PC-3 (cell line): ENCODE data around the gene ZNF479. TPM values are rescaled to one million over a fixed set of nuclear protein-coding genes. Genes with fewer than 3 reads are reported as not detected.
"Not testable (repeated sequence)": the region's sequence is repeated elsewhere in the genome, so short reads cannot be mapped to it uniquely, and the experiment has no call there.

ENCODE experiments used
- ATAC-seq: fragments of 200-7000 bp; cut with Tn5 transposase; 2 replicates; pipeline ENCODE4 v1.9.1; 2020; ENCODE audit warnings: mild to moderate bottlenecking, moderate library complexity
- Bru-seq: library from RNA; stranded (reverse); fragments of 400-500 nt; gene quantifications from one replicate; lab custom pipeline; 2021; lab: Mats Ljungman, UMichigan
- BruChase-seq, 2 experiments: library from RNA; stranded (reverse); fragments of 400-500 nt; gene quantifications; one replicate each; lab custom pipeline; 2021; lab: Mats Ljungman, UMichigan
- BruUV-seq: library from RNA; stranded (reverse); fragments of 400-500 nt; replicated peaks from 2 replicates; lab custom pipeline; 2021; lab: Mats Ljungman, UMichigan
- CTCF ChIA-PET: fragments of 300-600 bp; sonication (Branson Sonifier 250); formaldehyde crosslinking; loops from one replicate; lab custom pipeline; 2022; ENCODE audit warnings: antibody characterized with exemption; lab: Charles Lee
- POLR2A ChIA-PET: fragments of 300-600 bp; sonication (Branson Sonifier 250); formaldehyde crosslinking; loops from one replicate; lab custom pipeline; 2022; ENCODE audit warnings: antibody characterized with exemption; ENCODE audit not compliant: unreplicated experiment; lab: Charles Lee
- DNase-seq: peaks from one replicate; pipeline ENCODE4 v3.0.0-alpha.2; 2015
- H2AFZ ChIP-seq: fragments of 300-600 bp; sonication (generic); 2 replicates; pipeline ENCODE4 v1.6.0; 2016; ENCODE audit warnings: antibody characterized with exemption, low read length
- H3F3A ChIP-seq: fragments of 300-600 bp; sonication (generic); one replicate; pipeline ENCODE4 v1.6.0; 2017; ENCODE audit warnings: antibody characterized with exemption, low read length, control low read depth, mild to moderate bottlenecking; ENCODE audit not compliant: unreplicated experiment
- H3K27ac ChIP-seq: fragments of 300-600 bp; sonication (generic); 2 replicates; pipeline ENCODE4 v1.5.1; 2016; ENCODE audit warnings: mild to moderate bottlenecking, low read length
- H3K27me3 ChIP-seq: fragments of 300-600 bp; sonication (generic); 2 replicates; pipeline ENCODE4 v1.6.1; 2016; ENCODE audit warnings: low read length, mixed read lengths
- H3K36me3 ChIP-seq: fragments of 300-600 bp; sonication (generic); 2 replicates; pipeline ENCODE4 v1.6.1; 2016; ENCODE audit warnings: low read depth, mixed run types, low read length, mixed read lengths
- H3K4me1 ChIP-seq: fragments of 300-600 bp; sonication (generic); 2 replicates; pipeline ENCODE4 v1.5.1; 2016; ENCODE audit warnings: low read length; ENCODE audit not compliant: insufficient read depth
- H3K4me2 ChIP-seq: fragments of 300-600 bp; sonication (generic); 2 replicates; pipeline ENCODE4 v1.6.0; 2016; ENCODE audit warnings: low read length
- H3K4me3 ChIP-seq: fragments of 300-600 bp; sonication (generic); 2 replicates; pipeline ENCODE4 v1.5.1; 2016; ENCODE audit warnings: mild to moderate bottlenecking, low read length, mixed read lengths
- H3K79me2 ChIP-seq: fragments of 300-600 bp; sonication (generic); 2 replicates; pipeline ENCODE4 v1.6.1; 2017; ENCODE audit warnings: low read length, mixed read lengths
- H3K9ac ChIP-seq: fragments of 300-600 bp; sonication (generic); 2 replicates; pipeline ENCODE4 v1.6.0; 2016; ENCODE audit warnings: mild to moderate bottlenecking, low read length
- H3K9me2 ChIP-seq: fragments of 300-600 bp; sonication (generic); replicated peaks from 2 replicates; pipeline ENCODE4 v1.6.1; 2016; ENCODE audit warnings: mixed run types, low read length, mixed read lengths
- H3K9me3 ChIP-seq: fragments of 300-600 bp; sonication (generic); 2 replicates; pipeline ENCODE4 v1.6.1; 2016; ENCODE audit warnings: low read length, mixed read lengths
- H4K20me1 ChIP-seq: fragments of 300-600 bp; sonication (generic); 2 replicates; pipeline ENCODE4 v1.6.1; 2016; ENCODE audit warnings: low read length, mixed read lengths
- CTCF ChIP-seq: fragments of 300-600 bp; sonication (generic); conservative IDR thresholded peaks from 2 replicates; pipeline ENCODE4 v1.5.1; 2017; ENCODE audit warnings: antibody characterized with exemption, low read depth, mild to moderate bottlenecking, low read length
- EZH2 ChIP-seq: fragments of 300-600 bp; sonication (generic); IDR thresholded peaks from one replicate; pipeline ENCODE4 v1.6.1; 2017; ENCODE audit warnings: antibody characterized with exemption, mild to moderate bottlenecking, low read length; ENCODE audit not compliant: unreplicated experiment
- EZH2phosphoT487 ChIP-seq: fragments of 300-600 bp; sonication (generic); IDR thresholded peaks from 2 replicates; pipeline ENCODE4 v1.6.1; 2018; ENCODE audit warnings: mild to moderate bottlenecking, antibody characterized with exemption, low read length, borderline replicate concordance
- intact Hi-C: fragments of 100-400 bp; cut with micrococcal nuclease; formaldehyde crosslinking; loops from 2 replicates; pipeline ENCODE4 v1.9.0; 2023
- long read RNA-seq: library from polyadenylated mRNA; unstranded; transcript quantifications from one replicate; pipeline ENCODE4 v2.0.0, GENCODE V29; 2021; ENCODE audit not compliant: unreplicated experiment
- total RNA-seq: library from RNA; depleted of rRNA; stranded (reverse); fragments of >200 nt; gene quantifications from 2 replicates; pipeline ENCODE4 v1.2.3, GENCODE V29; 2014; rRNA removed

Gene ZNF479
- total RNA-seq (not detected in 2 replicates), Bru-seq, nascent RNA (not detected), BruChase-seq, experiment 1, labeled RNA remaining after a 6-hour chase (not detected), BruChase-seq, experiment 2, labeled RNA remaining after a 2-hour chase (not detected)
- long read RNA-seq, result 0 reads

GRCh38 chr7:57132336-57132735 is at the start of gene ZNF479:
Gene ZNF479, minus strand, starts transcription at chr7:57132436. Its CDS starts 112 bp downstream, at chr7:57132324.
- H3F3A ChIP-seq, H3K4me1 ChIP-seq, CTCF ChIA-PET, H3K79me2 ChIP-seq, H3K9ac ChIP-seq, H4K20me1 ChIP-seq, H3K27ac ChIP-seq, BruUV-seq, H3K27me3 ChIP-seq, H3K9me2 ChIP-seq, POLR2A ChIA-PET, H3K4me2 ChIP-seq, ATAC-seq, H3K36me3 ChIP-seq, DNase-seq, H3K4me3 ChIP-seq, H3K9me3 ChIP-seq, H2AFZ ChIP-seq, intact Hi-C loops: not testable (repeated sequence)

GRCh38 chr7:57182031-57182430 is 49.8 kb upstream of the ZNF479 start:
- no peak overlapping the region for H3K27ac ChIP-seq
- no peaks in the 10 kb centered on the region for H3F3A ChIP-seq
- H3K4me3 ChIP-seq, result no peak overlapping the region
- intact Hi-C loops, result no loop called here
- no peaks in the 10 kb centered on the region for H3K36me3 ChIP-seq
- no TSS peak for BruUV-seq
- H3K9me3 ChIP-seq, result no peaks in the 10 kb centered on the region
- H2AFZ ChIP-seq, result no peak overlapping the region
- DNase-seq (peak; percentile 2), ATAC-seq (no peak)
- no peaks in the 10 kb centered on the region for H3K79me2 ChIP-seq
- ChIA-PET POLR2A (no interaction called here), CTCF (no interaction called here)
- no peaks in the 10 kb centered on the region for H4K20me1 ChIP-seq
- no peak overlapping the region for H3K9ac ChIP-seq
- no peaks in the 10 kb centered on the region for H3K4me1 ChIP-seq
- H3K4me2 ChIP-seq, result no peak overlapping the region
- H3K27me3 ChIP-seq, result no peaks in the 10 kb centered on the region
- H3K9me2 ChIP-seq, result no peaks in the 10 kb centered on the region
- TF ChIP-seq EZH2, result no peak
- no peak for TF ChIP-seq CTCF
- no peak for TF ChIP-seq EZH2phosphoT487

GRCh38 chr7:57181281-57181680 is 49.0 kb upstream of the ZNF479 start:
- Histone ChIP-seq H3K27me3 (no peaks in the 10 kb centered on the region), H4K20me1 (no peaks in the 10 kb centered on the region), H3K9ac (no peak overlapping the region), H3K27ac (no peak overlapping the region), H3K36me3 (no peaks in the 10 kb centered on the region), H3K4me1 (no peaks in the 10 kb centered on the region), H2AFZ (no peak overlapping the region), H3K4me3 (no peak overlapping the region), H3K79me2 (no peaks in the 10 kb centered on the region), H3F3A (no peaks in the 10 kb centered on the region), H3K9me3 (no peaks in the 10 kb centered on the region), H3K4me2 (no peak overlapping the region), H3K9me2 (no peaks in the 10 kb centered on the region)
- CTCF ChIA-PET, result no interaction called here
- TF ChIP-seq CTCF, result no peak
- TF ChIP-seq EZH2phosphoT487, result no peak
- TF ChIP-seq EZH2, result no peak
- POLR2A ChIA-PET, result no interaction called here
- DNase-seq (no peak), ATAC-seq (no peak)
- intact Hi-C loops, result no loop called here
- no TSS peak for BruUV-seq
